CD4-positive, alpha-beta T cell (primary cell): ENCODE data around the gene C18orf32. TPM values are rescaled to one million over a fixed set of nuclear protein-coding genes. Genes with fewer than 3 reads are reported as not detected.

Experiments used
- ATAC-seq: fragments of 200-7000 bp; cut with Tn5 transposase; one replicate; pipeline ENCODE4 v1.10.0; 2022; ENCODE audit warnings: mild to moderate bottlenecking; ENCODE audit not compliant: poor library complexity
- CTCF ChIA-PET: fragments of 350-600 bp; sonication (Branson Sonifier 250); formaldehyde crosslinking; loops from one replicate; lab custom pipeline; 2021; ENCODE audit warnings: antibody characterized with exemption, inconsistent platforms; lab: Charles Lee
- POLR2A ChIA-PET: fragments of 350-600 bp; sonication (Branson Sonifier 250); formaldehyde crosslinking; loops from one replicate; lab custom pipeline; 2021; ENCODE audit warnings: antibody characterized with exemption, inconsistent platforms; lab: Charles Lee
- DNase-seq, 14 experiments: peaks; one replicate each; pipeline ENCODE4 v3.0.0-alpha.2; 2013 to 2020; ENCODE audit warnings: mixed read lengths in 2 of 14
- H3K27ac ChIP-seq, 2 donors: one replicate each; pipeline versions ENCODE4 v1.5.1 to v1.7.0; 2013; ENCODE audit warnings: low read length in 2 of 2, low read depth in 1 of 2, mild to moderate bottlenecking in 1 of 2
- H3K27me3 ChIP-seq, 2 experiments: 1 replicate in 1 of 2; 2 replicates in 1 of 2; pipeline versions ENCODE4 v1.6.1 to v1.7.0; 2013; ENCODE audit warnings: low read length in 2 of 2, control low read depth in 1 of 2, mild to moderate bottlenecking in 1 of 2, moderate library complexity in 1 of 2; ENCODE audit not compliant: insufficient read depth in 2 of 2, control insufficient read depth in 1 of 2
- H3K36me3 ChIP-seq: one replicate; pipeline ENCODE4 v1.6.1; 2013; ENCODE audit warnings: low read length, control low read depth; ENCODE audit not compliant: insufficient read depth
- H3K4me1 ChIP-seq: one replicate; pipeline ENCODE4 v1.6.1; 2013; ENCODE audit warnings: low read length, control low read depth; ENCODE audit not compliant: insufficient read depth
- H3K4me3 ChIP-seq: one replicate; pipeline ENCODE4 v1.5.1; 2013; ENCODE audit warnings: mild to moderate bottlenecking, low read length, moderate library complexity
- H3K9me3 ChIP-seq, 2 experiments: 1 replicate in 1 of 2; 2 replicates in 1 of 2; pipeline versions ENCODE4 v1.6.1 to v1.7.0; 2013; ENCODE audit warnings: low read length in 2 of 2, mild to moderate bottlenecking in 2 of 2, control low read depth in 1 of 2, moderate library complexity in 1 of 2; ENCODE audit not compliant: control insufficient read depth in 1 of 2, insufficient read depth in 1 of 2
- H3K27ac Mint-ChIP-seq: one replicate; pipeline ENCODE4 v1.8.0; 2020; ENCODE audit warnings: mixed read lengths
- H3K27me3 Mint-ChIP-seq: one replicate; pipeline ENCODE4 v1.8.0; 2021; ENCODE audit warnings: mixed read lengths
- H3K36me3 Mint-ChIP-seq: one replicate; pipeline ENCODE4 v1.8.0; 2021; ENCODE audit warnings: low read depth, mixed read lengths
- H3K4me1 Mint-ChIP-seq: one replicate; pipeline ENCODE4 v1.8.0; 2021; ENCODE audit warnings: low read depth, mixed read lengths
- H3K4me3 Mint-ChIP-seq: one replicate; pipeline ENCODE4 v1.8.0; 2020; ENCODE audit warnings: mild to moderate bottlenecking, mixed read lengths
- H3K9me3 Mint-ChIP-seq: one replicate; pipeline ENCODE4 v1.8.0; 2020; ENCODE audit warnings: mixed read lengths
- intact Hi-C, 2 experiments: fragments of 100-400 bp; cut with DNase I in 1 of 2; cut with micrococcal nuclease in 1 of 2; formaldehyde crosslinking; loops; one replicate each; pipeline versions ENCODE4 v1.15.1 to v1.9.0; 2023 to 2025; cut with DNase I, micrococcal nuclease
- total RNA-seq, 174 experiments: library from RNA in 2 of 174; stranded (reverse) in 2 of 174; gene quantifications; one replicate each; pipeline ENCODE4 v1.2.3 and lab custom pipeline; 2021 to 2026
- TF ChIP-seq, protein P1 (sequence below): fragments of 200-600 bp; IDR thresholded peaks from one replicate; pipeline ENCODE4 v1.8.0; 2022; ENCODE audit warnings: antibody characterized with exemption, mild to moderate bottlenecking

The C18orf32 gene
- total RNA-seq, 2 experiments from 2014 or later, result 38.2 to 40.1 TPM

GRCh38 chr18:49483198-49483597, 3.8 kb downstream of the C18orf32 start:
- H3K4me3 Mint-ChIP-seq, result peak overlapping the region; percentile 73

DNA sequence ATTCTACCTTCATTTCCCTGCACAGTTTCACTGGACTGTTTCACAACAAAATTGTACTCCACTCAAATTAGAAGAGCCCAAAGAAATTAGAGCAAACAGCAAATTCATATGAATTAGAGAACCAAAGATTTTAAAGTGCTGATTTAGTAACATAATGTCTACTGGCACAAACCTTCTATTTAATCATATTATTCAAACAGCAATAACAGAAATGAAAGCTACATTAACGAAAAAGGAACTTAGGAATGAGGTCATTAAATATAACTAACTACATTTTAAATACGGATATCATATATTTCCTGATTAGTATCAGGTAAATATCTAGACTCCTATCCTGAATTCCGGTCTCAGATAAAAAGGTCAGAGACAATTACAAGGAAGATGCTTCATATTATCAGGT, 5.1 kb downstream of the C18orf32 start:
- H3K36me3 Mint-ChIP-seq, result peaks cover 70% of the 10 kb centered on the region
- no peak overlapping the region for H3K4me3 ChIP-seq
- H3K27ac ChIP-seq, result no peak overlapping the region
- DNase-seq, result no peak
- ATAC-seq, result no peak
- H3K9me3 Mint-ChIP-seq, result no peaks in the 10 kb centered on the region
- H3K4me1 ChIP-seq, result peaks cover 24% of the 10 kb centered on the region
- H3K27ac Mint-ChIP-seq, result peak overlapping the region; percentile 59
- peak overlapping the region; percentile 4 for H3K4me3 Mint-ChIP-seq
- no peaks in the 10 kb centered on the region for H3K9me3 ChIP-seq
- peaks cover 45% of the 10 kb centered on the region for H3K36me3 ChIP-seq
- intact Hi-C loops, result loop anchor here in 1 of 2 experiments (10.0 kb wide), 3 partner anchors 947 to 1693 kb away; partner anchors contain the start of genes CTIF and SMAD2
- ChIA-PET CTCF (no interaction called here), POLR2A (no interaction called here)
- no peaks in the 10 kb centered on the region for H3K27me3 Mint-ChIP-seq
- peaks cover 30% of the 10 kb centered on the region for H3K4me1 Mint-ChIP-seq
- H3K27me3 ChIP-seq, result no peaks in the 10 kb centered on the region
- TF ChIP-seq, protein P1, sequence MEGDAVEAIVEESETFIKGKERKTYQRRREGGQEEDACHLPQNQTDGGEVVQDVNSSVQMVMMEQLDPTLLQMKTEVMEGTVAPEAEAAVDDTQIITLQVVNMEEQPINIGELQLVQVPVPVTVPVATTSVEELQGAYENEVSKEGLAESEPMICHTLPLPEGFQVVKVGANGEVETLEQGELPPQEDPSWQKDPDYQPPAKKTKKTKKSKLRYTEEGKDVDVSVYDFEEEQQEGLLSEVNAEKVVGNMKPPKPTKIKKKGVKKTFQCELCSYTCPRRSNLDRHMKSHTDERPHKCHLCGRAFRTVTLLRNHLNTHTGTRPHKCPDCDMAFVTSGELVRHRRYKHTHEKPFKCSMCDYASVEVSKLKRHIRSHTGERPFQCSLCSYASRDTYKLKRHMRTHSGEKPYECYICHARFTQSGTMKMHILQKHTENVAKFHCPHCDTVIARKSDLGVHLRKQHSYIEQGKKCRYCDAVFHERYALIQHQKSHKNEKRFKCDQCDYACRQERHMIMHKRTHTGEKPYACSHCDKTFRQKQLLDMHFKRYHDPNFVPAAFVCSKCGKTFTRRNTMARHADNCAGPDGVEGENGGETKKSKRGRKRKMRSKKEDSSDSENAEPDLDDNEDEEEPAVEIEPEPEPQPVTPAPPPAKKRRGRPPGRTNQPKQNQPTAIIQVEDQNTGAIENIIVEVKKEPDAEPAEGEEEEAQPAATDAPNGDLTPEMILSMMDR, result no peak

More at GRCh38 chr18:49483198-49483597, 3.8 kb downstream of the C18orf32 start:
- Histone ChIP-seq H3K27ac (no peak overlapping the region), H3K9me3 (no peaks in the 10 kb centered on the region), H3K36me3 (peaks cover 52% of the 10 kb centered on the region), H3K27me3 (no peaks in the 10 kb centered on the region), H3K4me1 (peaks cover 35% of the 10 kb centered on the region), H3K4me3 (no peak overlapping the region)
- H3K9me3 Mint-ChIP-seq, result no peaks in the 10 kb centered on the region
- H3K27ac Mint-ChIP-seq, result peak overlapping the region; percentile 40
- no peaks in the 10 kb centered on the region for H3K27me3 Mint-ChIP-seq
- ChIA-PET POLR2A (interaction anchor here (1.6 kb wide), 1 partner anchor 22 kb away, joined by 7 read pairs; the partner anchor contains the start of gene DYM), CTCF (interaction anchor here (0.7 to 1.5 kb wide), 2 partner anchors 23 to 786 kb away, joined by 3 to 5 read pairs; partner anchors contain the start of gene DYM)
- peaks cover 41% of the 10 kb centered on the region for H3K4me1 Mint-ChIP-seq
- TF ChIP-seq, protein P1, result no peak
- no peak for DNase-seq
- intact Hi-C loops, result loop anchor here in 1 of 2 experiments (10.0 kb wide), 3 partner anchors 948 to 1692 kb away; partner anchors contain the start of genes CTIF and SMAD2
- ATAC-seq, result no peak
- peaks cover 78% of the 10 kb centered on the region for H3K36me3 Mint-ChIP-seq

DNA sequence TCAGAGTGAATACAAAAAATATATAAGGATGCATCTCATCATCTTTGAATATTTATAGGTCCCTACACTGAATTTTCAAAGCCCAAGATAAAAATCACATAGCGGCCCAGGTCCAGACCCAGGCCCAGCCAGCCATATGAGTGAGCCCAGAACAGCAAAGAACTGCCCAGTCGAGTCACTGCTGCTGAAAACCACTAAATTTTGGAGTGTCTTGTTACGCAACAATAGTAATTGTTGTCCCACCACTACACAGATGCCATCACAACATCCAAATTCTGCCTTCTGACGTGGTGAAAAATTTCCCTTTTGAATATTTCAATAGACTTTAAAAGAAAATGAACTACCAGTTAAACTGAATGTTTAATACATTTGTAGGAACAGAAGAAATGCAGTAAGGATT, 5.7 kb downstream of the C18orf32 start:
- Mint-ChIP-seq H3K9me3 (no peaks in the 10 kb centered on the region), H3K36me3 (peaks cover 70% of the 10 kb centered on the region), H3K4me1 (peaks cover 29% of the 10 kb centered on the region), H3K4me3 (no peak overlapping the region), H3K27ac (peak overlapping the region; percentile 59), H3K27me3 (no peaks in the 10 kb centered on the region)
- CTCF ChIA-PET, result no interaction called here
- no peak for ATAC-seq
- H3K27ac ChIP-seq, result no peak overlapping the region
- no peaks in the 10 kb centered on the region for H3K27me3 ChIP-seq
- peaks cover 45% of the 10 kb centered on the region for H3K36me3 ChIP-seq
- peaks cover 24% of the 10 kb centered on the region for H3K4me1 ChIP-seq
- TF ChIP-seq, protein P1, result no peak
- DNase-seq, result no peak
- intact Hi-C loops, result loop anchor here in 1 of 2 experiments (10.0 kb wide), 3 partner anchors 947 to 1693 kb away; partner anchors contain the start of genes CTIF and SMAD2
- H3K9me3 ChIP-seq, result no peaks in the 10 kb centered on the region
- no peak overlapping the region for H3K4me3 ChIP-seq
- POLR2A ChIA-PET, result no interaction called here
